Parathyroid adenoma (tissue), 2 donors: Measurements from ENCODE around the gene ASTN2.

Source experiments
- H2AFZ ChIP-seq: fragments of 300-600 bp; sonication (generic); one replicate; pipeline ENCODE4 v1.7.0; 2017; ENCODE audit warnings: antibody characterized with exemption, mild to moderate bottlenecking
- H3K27ac ChIP-seq: fragments of 300-600 bp; sonication (generic); one replicate; pipeline ENCODE4 v1.7.0; 2017
- H3K27me3 ChIP-seq: fragments of 300-600 bp; sonication (generic); one replicate; pipeline ENCODE4 v1.7.0; 2017; ENCODE audit warnings: low read length; ENCODE audit not compliant: control insufficient read depth, insufficient read depth
- H3K36me3 ChIP-seq: fragments of 300-600 bp; sonication (generic); one replicate; pipeline ENCODE4 v1.7.0; 2017; ENCODE audit warnings: low read length; ENCODE audit not compliant: control insufficient read depth, insufficient read depth
- H3K4me1 ChIP-seq: fragments of 300-600 bp; sonication (generic); one replicate; pipeline ENCODE4 v1.7.0; 2017; ENCODE audit warnings: control low read depth
- H3K4me2 ChIP-seq: fragments of 300-600 bp; sonication (generic); one replicate; pipeline ENCODE4 v1.7.0; 2017; ENCODE audit warnings: low read length
- H3K4me3 ChIP-seq: fragments of 300-600 bp; sonication (generic); one replicate; pipeline ENCODE4 v1.7.0; 2017; ENCODE audit warnings: low read depth, low read length
- H3K79me2 ChIP-seq: fragments of 300-600 bp; sonication (generic); one replicate; pipeline ENCODE4 v1.7.0; 2017; ENCODE audit warnings: control low read depth
- H3K9ac ChIP-seq: fragments of 300-600 bp; sonication (generic); one replicate; pipeline ENCODE4 v1.7.0; 2017; ENCODE audit warnings: mild to moderate bottlenecking
- H3K9me3 ChIP-seq: fragments of 300-600 bp; sonication (generic); one replicate; pipeline ENCODE4 v1.7.0; 2017; ENCODE audit warnings: low read length; ENCODE audit not compliant: control insufficient read depth
- TF ChIP-seq, protein P1 (sequence below): fragments of 300-600 bp; sonication (generic); IDR thresholded peaks from one replicate; pipeline ENCODE4 v1.7.0; 2017; ENCODE audit warnings: antibody characterized with exemption, mild to moderate bottlenecking
- donor health status: primary hyperparathyroidism.

ASTN2 gene

DNA sequence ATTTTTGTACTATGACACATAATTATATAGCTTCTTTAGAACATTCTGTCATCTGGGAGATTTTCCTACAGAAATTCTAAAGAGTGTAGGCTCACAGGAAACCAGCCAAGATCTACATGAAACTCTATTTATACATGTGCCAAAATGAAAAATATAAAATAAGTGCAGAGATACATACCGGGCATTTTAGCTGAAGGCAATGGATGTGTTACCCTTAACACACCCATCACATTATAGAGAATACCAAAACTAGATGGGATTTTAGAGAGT, 601.9 kb downstream of the ASTN2 start:
- no peak overlapping the region for H3K9ac ChIP-seq
- H3K4me1 ChIP-seq = no peaks in the 10 kb centered on the region
- H3K27ac ChIP-seq = no peak overlapping the region
- no peaks in the 10 kb centered on the region for H3K79me2 ChIP-seq
- no peaks in the 10 kb centered on the region for H3K27me3 ChIP-seq
- no peak overlapping the region for H2AFZ ChIP-seq
- TF ChIP-seq, protein P1, sequence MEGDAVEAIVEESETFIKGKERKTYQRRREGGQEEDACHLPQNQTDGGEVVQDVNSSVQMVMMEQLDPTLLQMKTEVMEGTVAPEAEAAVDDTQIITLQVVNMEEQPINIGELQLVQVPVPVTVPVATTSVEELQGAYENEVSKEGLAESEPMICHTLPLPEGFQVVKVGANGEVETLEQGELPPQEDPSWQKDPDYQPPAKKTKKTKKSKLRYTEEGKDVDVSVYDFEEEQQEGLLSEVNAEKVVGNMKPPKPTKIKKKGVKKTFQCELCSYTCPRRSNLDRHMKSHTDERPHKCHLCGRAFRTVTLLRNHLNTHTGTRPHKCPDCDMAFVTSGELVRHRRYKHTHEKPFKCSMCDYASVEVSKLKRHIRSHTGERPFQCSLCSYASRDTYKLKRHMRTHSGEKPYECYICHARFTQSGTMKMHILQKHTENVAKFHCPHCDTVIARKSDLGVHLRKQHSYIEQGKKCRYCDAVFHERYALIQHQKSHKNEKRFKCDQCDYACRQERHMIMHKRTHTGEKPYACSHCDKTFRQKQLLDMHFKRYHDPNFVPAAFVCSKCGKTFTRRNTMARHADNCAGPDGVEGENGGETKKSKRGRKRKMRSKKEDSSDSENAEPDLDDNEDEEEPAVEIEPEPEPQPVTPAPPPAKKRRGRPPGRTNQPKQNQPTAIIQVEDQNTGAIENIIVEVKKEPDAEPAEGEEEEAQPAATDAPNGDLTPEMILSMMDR = no peak
- H3K4me2 ChIP-seq = no peak overlapping the region
- H3K9me3 ChIP-seq = no peaks in the 10 kb centered on the region
- H3K36me3 ChIP-seq = no peaks in the 10 kb centered on the region
- H3K4me3 ChIP-seq = no peak overlapping the region

DNA sequence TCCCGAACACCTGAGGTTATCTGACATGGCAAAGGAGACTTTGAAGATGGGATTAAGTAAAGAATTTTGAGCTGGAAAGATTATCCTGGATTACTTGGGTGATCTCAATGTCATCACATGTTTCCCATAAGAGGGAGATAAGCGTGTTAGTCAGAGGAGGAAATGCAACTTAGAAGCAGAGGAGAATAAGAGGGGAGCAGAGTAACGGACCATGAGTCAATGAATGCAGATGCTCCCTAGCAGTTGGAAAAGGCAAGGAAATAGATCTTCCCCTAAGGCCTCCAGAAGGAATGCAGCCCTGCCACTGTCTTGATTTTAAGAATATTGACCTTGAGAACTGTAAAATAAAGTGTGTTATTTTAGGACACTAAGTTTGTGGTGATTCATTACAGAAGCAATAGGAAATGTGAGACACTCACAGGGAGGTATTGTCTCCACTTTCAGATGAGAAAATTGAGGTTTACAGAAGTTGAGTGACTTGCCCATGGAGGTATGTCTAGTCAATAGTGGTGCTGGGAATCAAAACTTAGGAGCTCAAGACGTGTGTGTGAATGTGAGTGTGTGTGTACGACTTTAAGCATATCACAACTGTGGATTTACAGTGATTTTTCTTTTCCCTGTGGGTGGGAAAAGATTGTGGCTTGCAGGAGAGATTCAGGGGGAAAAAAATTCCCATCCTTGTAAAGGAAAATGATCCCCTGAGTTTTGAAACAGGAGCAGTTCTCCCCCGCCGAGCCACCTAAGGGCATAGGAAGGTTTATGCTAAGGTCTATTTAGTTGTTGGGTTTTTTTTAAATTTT, 602.4 kb downstream of the ASTN2 start:
- Histone ChIP-seq H3K9me3 (no peaks in the 10 kb centered on the region), H3K79me2 (no peaks in the 10 kb centered on the region), H3K4me3 (no peak overlapping the region), H3K27ac (no peak overlapping the region), H3K4me1 (no peaks in the 10 kb centered on the region), H3K27me3 (no peaks in the 10 kb centered on the region), H3K36me3 (no peaks in the 10 kb centered on the region), H3K4me2 (no peak overlapping the region), H2AFZ (no peak overlapping the region), H3K9ac (no peak overlapping the region)
- TF ChIP-seq, protein P1 = no peak

DNA sequence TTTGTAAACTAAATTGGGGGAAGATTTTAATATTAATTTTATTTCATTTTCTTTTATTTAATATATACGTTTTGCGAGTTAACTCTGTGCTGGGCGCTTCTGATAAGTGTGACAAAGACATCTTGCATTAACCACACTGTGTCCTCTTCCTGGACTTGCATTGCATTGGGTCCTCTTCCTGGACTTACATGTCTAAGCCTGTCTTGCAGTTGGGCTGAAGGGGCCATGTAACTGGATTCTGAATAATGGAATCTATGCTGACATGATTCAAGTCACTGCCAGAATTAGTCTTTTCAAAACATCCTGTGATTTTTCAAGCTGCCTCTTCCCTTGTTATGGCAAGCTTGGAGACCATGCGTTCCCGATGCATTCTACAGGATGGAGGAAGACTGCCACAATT, 605.2 kb downstream of the ASTN2 start:
- Histone ChIP-seq H3K4me3 (no peak overlapping the region), H3K4me1 (no peaks in the 10 kb centered on the region), H3K27ac (no peak overlapping the region), H3K9me3 (no peaks in the 10 kb centered on the region), H2AFZ (no peak overlapping the region), H3K27me3 (no peaks in the 10 kb centered on the region), H3K36me3 (no peaks in the 10 kb centered on the region), H3K9ac (no peak overlapping the region), H3K79me2 (no peaks in the 10 kb centered on the region), H3K4me2 (no peak overlapping the region)
- TF ChIP-seq, protein P1 = no peak

DNA sequence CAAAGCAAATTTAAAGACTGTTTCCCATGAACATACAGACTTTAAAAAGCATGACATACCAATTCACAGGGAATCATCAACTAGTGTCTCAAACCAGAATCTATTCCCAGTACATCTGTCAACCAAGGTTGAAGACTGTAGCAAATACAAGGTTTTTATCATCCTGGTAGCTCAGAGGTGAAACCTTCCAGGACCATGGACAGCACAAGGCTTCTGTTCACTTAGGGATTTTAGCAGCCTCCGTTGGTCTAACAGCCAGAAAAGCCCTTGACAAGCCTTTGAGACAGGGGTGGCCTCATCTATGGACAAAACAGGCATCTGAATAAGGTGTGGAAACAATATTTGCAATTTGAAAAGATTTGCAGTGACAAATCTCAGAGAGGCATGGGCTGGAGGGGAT, 608.8 kb downstream of the ASTN2 start:
- Histone ChIP-seq H3K79me2 (no peaks in the 10 kb centered on the region), H3K4me1 (no peaks in the 10 kb centered on the region), H3K4me3 (no peak overlapping the region), H3K27ac (no peak overlapping the region), H3K9ac (no peak overlapping the region), H3K4me2 (no peak overlapping the region), H3K27me3 (no peaks in the 10 kb centered on the region), H3K9me3 (no peaks in the 10 kb centered on the region), H2AFZ (no peak overlapping the region), H3K36me3 (no peaks in the 10 kb centered on the region)
- TF ChIP-seq, protein P1 = no peak

DNA sequence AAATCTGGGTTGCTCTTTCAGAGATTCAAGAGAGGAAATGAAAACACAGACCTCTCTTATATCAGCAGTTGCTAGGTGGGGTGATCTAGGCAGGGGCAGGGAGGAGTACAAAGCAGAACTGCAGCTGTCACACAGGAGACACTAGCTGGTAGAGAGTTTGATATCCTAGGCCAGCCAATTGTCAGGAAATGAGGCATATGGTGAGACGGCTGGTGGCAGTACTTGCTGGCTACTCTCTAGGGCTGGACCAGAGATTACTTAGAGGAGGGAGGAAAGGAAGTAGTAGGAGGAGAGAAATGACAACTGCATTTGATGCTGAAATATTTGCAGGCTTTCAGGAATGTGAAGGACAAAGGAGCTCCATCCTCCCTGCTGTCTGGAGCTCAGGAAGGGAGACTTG, 614.0 kb downstream of the ASTN2 start:
- Histone ChIP-seq H3K27ac (no peak overlapping the region), H3K36me3 (no peaks in the 10 kb centered on the region), H3K4me1 (no peaks in the 10 kb centered on the region), H3K9ac (no peak overlapping the region), H3K4me2 (no peak overlapping the region), H3K27me3 (no peaks in the 10 kb centered on the region), H3K4me3 (no peak overlapping the region), H2AFZ (no peak overlapping the region), H3K79me2 (no peaks in the 10 kb centered on the region), H3K9me3 (no peaks in the 10 kb centered on the region)
- TF ChIP-seq, protein P1 = no peak
